Caco-2 (cell line): ENCODE data around the gene PDSS2. TPM values are rescaled to one million over a fixed set of nuclear protein-coding genes. Genes with fewer than 3 reads are reported as not detected.

ENCODE experiments used
- BruUV-seq: library from RNA; stranded (reverse); fragments of 400-500 nt; replicated peaks from 2 replicates; lab custom pipeline; 2021; lab: Mats Ljungman, UMichigan
- CTCF ChIA-PET: fragments of 300-600 bp; sonication (Branson Sonifier 250); formaldehyde crosslinking; loops from one replicate; lab custom pipeline; 2022; ENCODE audit warnings: antibody characterized with exemption; lab: Charles Lee
- POLR2A ChIA-PET: fragments of 300-600 bp; sonication (Branson Sonifier 250); formaldehyde crosslinking; loops from one replicate; lab custom pipeline; 2022; ENCODE audit warnings: antibody characterized with exemption; lab: Charles Lee
- DNase-seq, 2 experiments: peaks; one replicate each; pipeline versions ENCODE4 v3.0.0 to v3.0.0-alpha.2; 2020 to 2022
- H3K27me3 ChIP-seq: replicated peaks from 2 replicates; pipeline ENCODE4 v1.6.0; 2011; ENCODE audit warnings: low read length; ENCODE audit not compliant: control insufficient read depth, insufficient read depth
- H3K36me3 ChIP-seq: 2 replicates; pipeline ENCODE4 v1.5.1; 2011; ENCODE audit warnings: low read length; ENCODE audit not compliant: control insufficient read depth, insufficient read depth
- H3K4me1 ChIP-seq: fragments of 250-450 bp; sonication (Bioruptor Pico); 2 replicates; pipeline ENCODE4 v1.5.1; 2020; ENCODE audit warnings: mild to moderate bottlenecking
- H3K4me3 ChIP-seq: 2 replicates; pipeline ENCODE4 v1.5.1; 2011; ENCODE audit warnings: low read depth, mild to moderate bottlenecking, control low read depth, low read length
- H3K9me3 ChIP-seq: fragments of 250-450 bp; sonication (Bioruptor Pico); 2 replicates; pipeline ENCODE4 v1.5.1; 2020; ENCODE audit warnings: mild to moderate bottlenecking, moderate library complexity
- H3K27ac Mint-ChIP-seq: one replicate; pipeline ENCODE4 v1.8.0; 2022; ENCODE audit warnings: mixed read lengths; ENCODE audit not compliant: unreplicated experiment
- H3K27me3 Mint-ChIP-seq: one replicate; pipeline ENCODE4 v1.8.0; 2022; ENCODE audit warnings: mixed read lengths; ENCODE audit not compliant: insufficient read depth, unreplicated experiment
- H3K36me3 Mint-ChIP-seq: one replicate; pipeline ENCODE4 v1.8.0; 2022; ENCODE audit warnings: mild to moderate bottlenecking, mixed read lengths; ENCODE audit not compliant: insufficient read depth, unreplicated experiment
- H3K4me1 Mint-ChIP-seq: one replicate; pipeline ENCODE4 v1.8.0; 2022; ENCODE audit warnings: low read depth, mixed read lengths; ENCODE audit not compliant: unreplicated experiment
- H3K4me3 Mint-ChIP-seq: one replicate; pipeline ENCODE4 v1.8.0; 2022; ENCODE audit warnings: mild to moderate bottlenecking, moderate library complexity, mixed read lengths; ENCODE audit not compliant: unreplicated experiment
- H3K9me3 Mint-ChIP-seq: one replicate; pipeline ENCODE4 v1.8.0; 2022; ENCODE audit warnings: mixed read lengths; ENCODE audit not compliant: unreplicated experiment
- intact Hi-C: fragments of 100-400 bp; cut with micrococcal nuclease; formaldehyde crosslinking; loops from one replicate; pipeline ENCODE4 v1.10.0; 2022; ENCODE audit not compliant: unreplicated experiment
- total RNA-seq: library from RNA; stranded (reverse); gene quantifications from 2 replicates; pipeline ENCODE4 v1.2.3, GENCODE V29; 2022
- TF ChIP-seq, protein P1 (sequence below), 2 experiments: fragments of 200-600 bp in 1 of 2; IDR thresholded peaks; 1 replicate in 1 of 2; 2 replicates in 1 of 2; pipeline versions ENCODE4 v1.5.1 to v1.8.0; 2011 to 2022; ENCODE audit warnings: antibody characterized with exemption in 1 of 2, control low read depth in 1 of 2, inconsistent platforms in 1 of 2, low read depth in 1 of 2, low read length in 1 of 2, mild to moderate bottlenecking in 1 of 2, moderate library complexity in 1 of 2; ENCODE audit not compliant: insufficient read depth in 1 of 2, severe bottlenecking in 1 of 2, unreplicated experiment in 1 of 2

Gene PDSS2
- total RNA-seq, 1 experiment from 2014 or later: 10.3 TPM

DNA sequence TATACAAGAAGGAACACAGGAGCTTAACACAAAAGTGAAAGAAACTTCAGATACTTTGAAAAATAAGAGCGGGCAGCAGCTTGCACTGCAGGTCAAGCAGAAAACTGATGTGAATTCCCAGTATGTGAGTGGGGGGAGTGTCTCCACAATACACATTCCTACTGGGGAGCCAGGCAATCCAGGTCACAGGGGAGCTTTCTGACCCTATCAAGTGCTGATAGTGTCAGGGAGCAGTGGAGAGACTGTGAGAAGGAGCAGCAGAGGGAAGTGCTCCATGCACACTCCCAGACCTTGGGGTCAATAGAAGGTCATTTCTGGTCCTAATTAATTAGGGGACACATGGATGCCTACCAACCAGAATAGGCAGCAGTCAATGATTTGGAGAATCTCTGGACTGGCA is 59.4 kb downstream of the PDSS2 start:
- Mint-ChIP-seq H3K4me1 (no peaks in the 10 kb centered on the region), H3K36me3 (no peaks in the 10 kb centered on the region), H3K27ac (no peak overlapping the region), H3K4me3 (no peak overlapping the region), H3K9me3 (no peaks in the 10 kb centered on the region), H3K27me3 (no peaks in the 10 kb centered on the region)
- no peaks in the 10 kb centered on the region; the same call in 1 of the 2 replicates for H3K9me3 ChIP-seq
- DNase-seq: no peak
- H3K27me3 ChIP-seq: no peaks in the 10 kb centered on the region
- H3K36me3 ChIP-seq: no peaks in the 10 kb centered on the region
- H3K4me1 ChIP-seq: no peaks in the 10 kb centered on the region
- no peak overlapping the region for H3K4me3 ChIP-seq
- TF ChIP-seq, protein P1, sequence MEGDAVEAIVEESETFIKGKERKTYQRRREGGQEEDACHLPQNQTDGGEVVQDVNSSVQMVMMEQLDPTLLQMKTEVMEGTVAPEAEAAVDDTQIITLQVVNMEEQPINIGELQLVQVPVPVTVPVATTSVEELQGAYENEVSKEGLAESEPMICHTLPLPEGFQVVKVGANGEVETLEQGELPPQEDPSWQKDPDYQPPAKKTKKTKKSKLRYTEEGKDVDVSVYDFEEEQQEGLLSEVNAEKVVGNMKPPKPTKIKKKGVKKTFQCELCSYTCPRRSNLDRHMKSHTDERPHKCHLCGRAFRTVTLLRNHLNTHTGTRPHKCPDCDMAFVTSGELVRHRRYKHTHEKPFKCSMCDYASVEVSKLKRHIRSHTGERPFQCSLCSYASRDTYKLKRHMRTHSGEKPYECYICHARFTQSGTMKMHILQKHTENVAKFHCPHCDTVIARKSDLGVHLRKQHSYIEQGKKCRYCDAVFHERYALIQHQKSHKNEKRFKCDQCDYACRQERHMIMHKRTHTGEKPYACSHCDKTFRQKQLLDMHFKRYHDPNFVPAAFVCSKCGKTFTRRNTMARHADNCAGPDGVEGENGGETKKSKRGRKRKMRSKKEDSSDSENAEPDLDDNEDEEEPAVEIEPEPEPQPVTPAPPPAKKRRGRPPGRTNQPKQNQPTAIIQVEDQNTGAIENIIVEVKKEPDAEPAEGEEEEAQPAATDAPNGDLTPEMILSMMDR (IDR thresholded peaks at IDR 0.05; ENCODE audit: insufficient read depth in 1 of 2, low read depth in 1 of 2, low read length in 1 of 2, severe bottlenecking in 1 of 2, unreplicated experiment in 1 of 2): no peak
- intact Hi-C loops: no loop called here
- no TSS peak for BruUV-seq
- CTCF ChIA-PET: no interaction called here
- POLR2A ChIA-PET: no interaction called here

DNA sequence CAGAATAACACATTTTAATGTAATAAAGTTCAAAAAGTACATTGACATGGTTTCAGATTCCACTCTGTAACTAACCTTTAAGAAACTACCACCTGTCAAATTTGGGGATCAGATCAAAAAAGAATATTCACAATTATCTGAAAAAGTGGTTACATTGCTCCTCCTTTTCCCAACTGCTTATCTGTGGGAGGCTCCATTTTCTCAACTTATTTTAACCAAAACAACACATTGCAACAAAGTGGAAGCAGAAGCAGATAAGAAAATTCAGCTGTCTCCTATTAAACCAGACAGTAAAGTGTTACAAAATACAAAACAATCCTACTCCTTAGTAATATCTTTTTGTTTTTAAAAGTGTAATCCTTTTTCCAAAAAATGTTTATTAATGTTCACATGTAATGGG is 61.4 kb downstream of the PDSS2 start:
- Mint-ChIP-seq H3K4me1 (no peaks in the 10 kb centered on the region), H3K36me3 (no peaks in the 10 kb centered on the region), H3K27me3 (no peaks in the 10 kb centered on the region), H3K27ac (no peak overlapping the region), H3K9me3 (peaks cover 10% of the 10 kb centered on the region), H3K4me3 (no peak overlapping the region)
- Histone ChIP-seq H3K27me3 (no peaks in the 10 kb centered on the region), H3K9me3 (no peaks in the 10 kb centered on the region; the same call in 1 of the 2 replicates), H3K4me1 (no peaks in the 10 kb centered on the region), H3K36me3 (no peaks in the 10 kb centered on the region), H3K4me3 (no peak overlapping the region)
- no peak for DNase-seq
- BruUV-seq: no TSS peak
- TF ChIP-seq, protein P1 (IDR thresholded peaks at IDR 0.05; ENCODE audit: insufficient read depth in 1 of 2, low read depth in 1 of 2, low read length in 1 of 2, severe bottlenecking in 1 of 2, unreplicated experiment in 1 of 2): no peak
- intact Hi-C loops: no loop called here
- CTCF ChIA-PET: no interaction called here
- POLR2A ChIA-PET: no interaction called here

DNA sequence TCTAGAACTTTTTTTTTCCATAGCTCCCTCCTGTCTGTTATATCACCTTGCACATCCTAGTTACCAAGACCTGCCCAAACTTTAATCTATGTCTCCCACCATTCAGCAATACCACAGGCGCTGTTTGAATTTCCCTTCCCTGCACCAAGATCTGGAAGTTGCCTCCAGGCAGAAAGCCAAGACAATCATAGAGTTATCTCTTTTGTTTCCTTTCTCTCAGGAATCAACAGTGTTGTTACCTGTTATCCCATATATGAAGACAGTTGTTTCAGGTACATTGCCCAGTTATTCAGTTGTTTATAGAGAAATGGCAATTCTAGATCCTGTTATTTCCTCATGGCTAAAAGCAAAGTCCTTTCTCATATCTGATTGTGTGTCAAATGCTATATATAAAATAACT is 63.2 kb downstream of the PDSS2 start:
- H3K9me3 ChIP-seq: no peaks in the 10 kb centered on the region; the same call in 1 of the 2 replicates
- H3K4me1 Mint-ChIP-seq: peaks cover 1% of the 10 kb centered on the region
- H3K9me3 Mint-ChIP-seq: peaks cover 10% of the 10 kb centered on the region
- CTCF ChIA-PET: no interaction called here
- BruUV-seq: no TSS peak
- TF ChIP-seq, protein P1 (IDR thresholded peaks at IDR 0.05; ENCODE audit: insufficient read depth in 1 of 2, low read depth in 1 of 2, low read length in 1 of 2, severe bottlenecking in 1 of 2, unreplicated experiment in 1 of 2): no peak
- H3K4me1 ChIP-seq: no peaks in the 10 kb centered on the region
- no peaks in the 10 kb centered on the region for H3K27me3 ChIP-seq
- H3K27ac Mint-ChIP-seq: no peak overlapping the region
- DNase-seq: no peak
- no peak overlapping the region for H3K4me3 Mint-ChIP-seq
- no peak overlapping the region for H3K4me3 ChIP-seq
- H3K36me3 Mint-ChIP-seq: no peaks in the 10 kb centered on the region
- no peaks in the 10 kb centered on the region for H3K36me3 ChIP-seq
- no peaks in the 10 kb centered on the region for H3K27me3 Mint-ChIP-seq
- intact Hi-C loops: no loop called here
- POLR2A ChIA-PET: no interaction called here
